ENCODE data around the gene AGAP1.

- no peak for TF ChIP-seq EZH2phosphoT487 (IDR thresholded peaks at IDR 0.05; ENCODE audit: borderline replicate concordance, low read length)
- no peak for TF ChIP-seq CTCF (IDR thresholded peaks at IDR 0.05; ENCODE audit: low read depth, low read length, poor library complexity, severe bottlenecking)
Measured at GRCh38 chr2:235608200-235608887, 114.5 kb downstream of the AGAP1 start.

Data from DOHH2 (cell line).